Measurements from ENCODE around the gene PPIL1. TPM values are rescaled to one million over a fixed set of nuclear protein-coding genes. Genes with fewer than 3 reads are reported as not detected.

Gene PPIL1
- total and polyA plus RNA-seq, 2 of the 13 experiments (the other 11 are each of a cell fraction or from before 2014, with no cell fraction given) = 74.2 to 144 TPM

DNA sequence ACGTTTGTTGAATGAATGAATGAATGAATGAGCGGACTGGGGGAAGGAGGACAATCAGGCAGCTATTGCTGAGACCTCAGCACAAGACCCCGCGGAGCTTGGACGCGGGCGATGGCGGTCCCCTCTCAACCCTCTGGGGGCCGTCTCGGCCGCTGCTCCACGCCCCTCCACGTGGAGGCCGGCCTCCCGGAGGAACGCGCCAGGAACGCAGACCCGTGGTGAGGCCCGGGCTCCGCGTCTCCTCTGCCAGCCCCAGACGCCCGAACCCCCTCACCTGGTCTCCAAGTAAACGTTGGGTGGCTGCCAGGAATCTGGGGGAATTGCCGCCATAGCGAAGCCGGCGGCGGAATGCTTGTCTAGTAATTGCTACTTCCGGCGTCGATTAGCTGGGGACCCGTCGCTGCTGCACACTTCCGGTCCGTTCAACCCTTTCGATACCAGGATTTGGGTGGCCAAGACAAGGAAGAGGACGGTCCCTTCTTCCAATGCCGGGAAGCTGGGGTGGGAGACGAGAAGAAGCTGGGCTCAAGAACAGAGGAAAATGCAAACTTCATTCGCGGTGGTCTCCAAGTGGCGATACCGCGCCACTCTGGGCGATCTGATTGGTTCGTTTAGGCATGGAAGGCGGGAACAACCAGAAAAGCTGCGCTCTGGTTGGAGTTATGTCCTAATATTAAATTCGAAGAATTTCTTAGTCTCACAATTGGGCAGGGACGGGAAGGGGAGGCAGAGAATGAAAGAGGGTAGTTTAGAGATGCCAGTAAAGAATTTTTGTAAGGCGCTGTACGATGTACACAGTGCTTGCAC, at the start of gene PPIL1 (continued):
- TF ChIP-seq ZNF780A (CRISPR knock-in tag; IDR thresholded peaks at IDR 0.05) (no peak), GTF2F1 (IDR thresholded peaks at IDR 0.05; ENCODE audit: low read length) (peak; percentile 61), NCOA1 (CRISPR knock-in tag; IDR thresholded peaks at IDR 0.05) (peak; percentile 31; the same call in 1 of the 2 replicates), ZNF362 (CRISPR knock-in tag; IDR thresholded peaks at IDR 0.05; ENCODE audit: borderline replicate concordance) (no peak; the same call in 1 of the 2 replicates), ZFP36 (IDR thresholded peaks at IDR 0.05; ENCODE audit: borderline replicate concordance, low read depth, low read length, partially characterized antibody) (peak; percentile 2), SSRP1 (CRISPR knock-in tag; IDR thresholded peaks at IDR 0.05) (peak; percentile 71; the same call in 1 of the 2 replicates), KDM2A (CRISPR knock-in tag; IDR thresholded peaks at IDR 0.05; ENCODE audit: borderline replicate concordance, low read depth) (peak; percentile 99), REST (IDR thresholded peaks at IDR 0.05; ENCODE audit: borderline replicate concordance in 1 of 2, low read depth in 1 of 2, low read length in 2 of 2) (peak in 1 of 2 experiments; percentile 40; a peak in 1 of 4 replicates), KLF12 (CRISPR knock-in tag; IDR thresholded peaks at IDR 0.05; ENCODE audit: borderline replicate concordance) (peak; percentile 65; the same call in 1 of the 2 replicates), POLR2AphosphoS2 (IDR thresholded peaks at IDR 0.05; ENCODE audit: low read depth, low read length) (no peak), RARA (CRISPR knock-in tag; IDR thresholded peaks at IDR 0.05) (peak; percentile 30), U2AF1 (optimal IDR thresholded peaks at IDR 0.05; ENCODE audit: low read depth, low read length) (peak; percentile 82), ZNF672 (CRISPR knock-in tag; IDR thresholded peaks at IDR 0.05) (no peak), MED13 (CRISPR knock-in tag; IDR thresholded peaks at IDR 0.05) (peak; percentile 90), CENPT (CRISPR knock-in tag; IDR thresholded peaks at IDR 0.05; ENCODE audit: low read depth) (no peak), RBM22 (optimal IDR thresholded peaks at IDR 0.05; ENCODE audit: low read length) (peak; percentile 43)
- TF ChIP-seq, protein P1, sequence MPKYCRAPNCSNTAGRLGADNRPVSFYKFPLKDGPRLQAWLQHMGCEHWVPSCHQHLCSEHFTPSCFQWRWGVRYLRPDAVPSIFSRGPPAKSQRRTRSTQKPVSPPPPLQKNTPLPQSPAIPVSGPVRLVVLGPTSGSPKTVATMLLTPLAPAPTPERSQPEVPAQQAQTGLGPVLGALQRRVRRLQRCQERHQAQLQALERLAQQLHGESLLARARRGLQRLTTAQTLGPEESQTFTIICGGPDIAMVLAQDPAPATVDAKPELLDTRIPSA (CRISPR knock-in tag; IDR thresholded peaks at IDR 0.05; ENCODE audit: borderline replicate concordance) = no peak
- TF ChIP-seq, protein P2, sequence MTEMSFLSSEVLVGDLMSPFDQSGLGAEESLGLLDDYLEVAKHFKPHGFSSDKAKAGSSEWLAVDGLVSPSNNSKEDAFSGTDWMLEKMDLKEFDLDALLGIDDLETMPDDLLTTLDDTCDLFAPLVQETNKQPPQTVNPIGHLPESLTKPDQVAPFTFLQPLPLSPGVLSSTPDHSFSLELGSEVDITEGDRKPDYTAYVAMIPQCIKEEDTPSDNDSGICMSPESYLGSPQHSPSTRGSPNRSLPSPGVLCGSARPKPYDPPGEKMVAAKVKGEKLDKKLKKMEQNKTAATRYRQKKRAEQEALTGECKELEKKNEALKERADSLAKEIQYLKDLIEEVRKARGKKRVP (CRISPR knock-in tag; IDR thresholded peaks at IDR 0.05) = no peak
- TF ChIP-seq, protein P3, sequence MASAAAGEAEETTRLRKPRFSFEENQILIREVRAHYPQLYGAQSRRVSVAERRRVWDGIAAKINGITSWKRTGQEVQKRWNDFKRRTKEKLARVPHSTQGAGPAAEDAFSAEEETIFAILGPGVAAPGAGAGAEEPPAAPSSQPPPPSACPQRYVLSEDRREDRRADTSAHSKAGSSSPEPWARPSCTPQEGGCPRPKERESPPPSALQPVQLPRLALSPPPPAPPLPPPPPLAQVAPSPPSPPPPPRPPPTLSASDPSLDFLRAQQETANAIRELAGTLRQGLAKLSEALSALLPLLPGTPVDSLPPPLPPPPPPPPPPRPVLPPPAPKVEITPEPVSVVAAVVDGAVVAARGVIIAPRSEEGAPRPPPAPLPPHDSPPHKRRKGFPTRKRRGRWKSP (CRISPR knock-in tag; IDR thresholded peaks at IDR 0.05) = peak; percentile 77
- TF ChIP-seq, protein P4, sequence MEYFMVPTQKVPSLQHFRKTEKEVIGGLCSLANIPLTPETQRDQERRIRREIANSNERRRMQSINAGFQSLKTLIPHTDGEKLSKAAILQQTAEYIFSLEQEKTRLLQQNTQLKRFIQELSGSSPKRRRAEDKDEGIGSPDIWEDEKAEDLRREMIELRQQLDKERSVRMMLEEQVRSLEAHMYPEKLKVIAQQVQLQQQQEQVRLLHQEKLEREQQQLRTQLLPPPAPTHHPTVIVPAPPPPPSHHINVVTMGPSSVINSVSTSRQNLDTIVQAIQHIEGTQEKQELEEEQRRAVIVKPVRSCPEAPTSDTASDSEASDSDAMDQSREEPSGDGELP (IDR thresholded peaks at IDR 0.05; ENCODE audit: borderline replicate concordance, low read depth) = peak; percentile 51; the same call in 1 of the 2 replicates

Data from HepG2 (cell line).